Anterior cingulate cortex (tissue), 58 donors: Measurements from ENCODE around the gene GABRA4.

Source experiments
- DNase-seq, 58 donors: peaks; one replicate each; lab custom pipeline; 2025; lab: John Stamatoyannopoulos, UW

Gene GABRA4

DNA sequence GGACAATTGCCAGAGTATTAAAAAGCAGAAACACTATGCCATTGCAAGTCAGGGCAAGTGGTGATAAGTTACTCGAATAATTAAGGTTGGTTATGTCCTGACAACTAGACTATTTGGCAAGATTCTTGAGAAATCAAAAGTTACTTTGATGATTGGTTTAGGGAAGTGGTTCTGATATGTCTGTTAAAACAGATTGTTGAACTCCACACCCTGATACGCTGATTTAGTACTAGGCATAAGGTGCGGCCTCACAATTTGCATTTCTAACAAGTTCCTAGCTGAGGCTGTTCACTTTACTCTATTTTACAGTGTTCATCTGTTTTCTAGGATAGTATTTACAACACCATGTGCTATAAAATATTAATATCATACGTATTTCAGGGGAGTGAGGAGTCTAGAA lies 12.5 kb downstream of the GABRA4 start:
- DNase-seq: no peak

DNA sequence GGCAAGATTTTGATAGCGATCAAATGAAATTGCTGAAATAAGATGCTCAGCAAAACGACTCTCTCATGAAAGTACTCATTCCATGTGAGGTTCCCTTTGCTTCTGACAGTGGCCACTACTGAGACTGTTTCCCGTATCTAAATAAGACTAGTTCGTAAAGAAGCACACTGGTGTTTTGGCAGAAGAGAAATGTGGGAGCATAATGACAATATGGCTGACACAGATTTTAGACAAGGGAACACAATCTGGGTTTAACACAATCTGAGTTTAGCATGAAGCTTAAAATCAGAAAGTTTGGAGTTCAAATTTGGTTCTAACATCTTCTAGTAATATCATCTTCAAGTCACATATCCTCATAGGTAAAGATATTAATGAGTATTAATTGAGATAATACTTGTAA lies 13.7 kb downstream of the GABRA4 start:
- no peak for DNase-seq

DNA sequence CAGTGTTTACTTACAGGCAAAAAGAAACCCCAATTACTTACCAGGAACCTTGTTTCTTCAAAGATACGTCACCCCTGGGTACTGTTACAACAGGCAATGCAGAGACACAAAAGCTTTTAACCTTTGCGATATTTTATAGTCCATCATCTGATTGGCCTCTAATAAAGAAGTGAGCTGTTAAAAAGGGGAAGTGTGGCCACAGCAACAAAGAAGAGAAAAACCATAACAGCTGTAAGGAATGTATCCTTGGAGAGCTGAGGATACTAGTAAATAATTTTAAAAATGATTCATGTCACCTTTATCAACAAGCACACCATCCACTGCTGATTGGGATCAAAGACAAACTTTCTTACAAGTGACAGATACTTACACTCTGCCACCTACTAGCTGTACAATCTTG lies 14.1 kb downstream of the GABRA4 start:
- no peak for DNase-seq

DNA sequence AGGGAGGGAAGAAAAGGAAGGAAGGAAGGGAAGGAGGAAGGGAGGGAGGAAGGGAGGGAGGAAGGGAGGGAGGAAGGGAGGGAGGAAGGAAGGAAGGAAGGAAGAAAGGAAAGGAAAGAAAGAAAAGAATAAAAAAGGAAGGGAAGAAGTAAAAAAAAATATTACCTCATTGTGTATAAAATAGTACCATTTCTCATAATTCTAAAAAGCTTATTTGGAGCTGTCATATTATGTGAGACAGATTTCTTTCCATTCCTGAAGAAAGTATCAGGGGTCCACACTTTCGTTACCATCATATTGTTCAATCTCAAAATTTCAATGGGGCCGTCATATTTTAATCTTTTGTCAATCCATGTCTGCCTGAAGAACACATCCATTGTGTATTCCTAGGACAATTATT lies 16.1 kb downstream of the GABRA4 start:
- no peak for DNase-seq

DNA sequence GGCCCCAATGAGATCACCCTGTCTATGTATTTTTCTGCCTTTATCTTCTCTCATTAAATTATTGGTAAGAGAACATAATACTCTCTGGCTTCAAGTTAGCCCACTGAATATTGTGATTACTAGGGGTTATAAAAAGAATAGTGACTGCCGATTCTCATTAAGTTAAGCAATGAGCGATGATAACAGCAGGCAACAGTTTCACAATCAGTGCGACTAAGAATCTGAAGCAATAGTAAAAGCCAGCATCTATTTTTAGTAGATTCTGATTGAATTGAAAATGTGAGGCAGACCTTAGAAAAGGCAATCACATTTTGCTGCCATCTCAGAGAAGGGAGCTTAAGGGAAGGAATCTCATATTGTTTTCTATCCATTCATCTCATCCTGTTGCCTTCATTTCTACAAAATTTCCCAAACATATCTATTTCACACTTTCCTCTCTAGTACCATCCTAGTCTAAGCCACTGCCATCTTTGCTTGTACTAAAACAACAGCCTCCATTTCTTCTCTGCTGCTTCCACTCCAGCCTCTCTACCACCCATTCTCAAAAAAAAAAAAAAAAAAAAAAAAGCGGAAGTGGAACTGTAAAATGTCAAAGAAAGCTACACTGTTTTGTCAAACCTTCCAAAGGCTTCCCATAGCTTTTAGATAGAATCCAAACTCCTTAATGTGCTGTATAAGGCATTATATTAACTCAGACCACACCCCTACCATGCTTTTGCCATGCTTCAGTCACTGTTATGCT lies 17.4 kb downstream of the GABRA4 start:
- no peak for DNase-seq

DNA sequence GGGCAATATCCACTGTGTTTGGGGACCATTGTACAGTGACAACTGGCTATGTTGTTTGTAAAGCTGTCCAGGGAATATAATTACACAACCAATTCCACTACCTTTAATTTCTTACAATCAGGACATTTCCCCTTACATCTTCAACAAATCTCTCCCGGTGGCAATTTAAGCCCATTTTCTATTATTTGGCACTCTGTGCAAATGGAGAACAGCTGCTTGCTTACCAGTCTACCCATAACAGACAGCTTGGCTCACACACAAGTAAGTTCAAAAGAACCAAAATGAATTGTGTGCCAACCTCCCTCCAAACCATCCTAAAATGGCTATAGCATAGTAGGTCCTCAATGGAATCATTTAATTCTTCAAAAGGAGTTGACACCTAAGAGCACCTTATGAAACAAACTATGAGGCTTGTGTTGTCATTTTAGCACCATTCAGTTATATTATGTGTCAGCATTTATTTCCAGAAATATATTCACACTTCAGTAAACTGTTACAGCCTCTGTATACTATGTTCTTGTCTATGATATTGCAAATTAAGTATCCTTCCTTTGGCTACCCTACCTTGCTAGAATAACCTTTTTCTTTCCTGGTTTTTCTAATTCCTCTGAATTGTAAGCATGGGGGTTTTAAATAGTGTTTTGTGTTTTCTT lies 18.4 kb downstream of the GABRA4 start:
- DNase-seq: no peak

DNA sequence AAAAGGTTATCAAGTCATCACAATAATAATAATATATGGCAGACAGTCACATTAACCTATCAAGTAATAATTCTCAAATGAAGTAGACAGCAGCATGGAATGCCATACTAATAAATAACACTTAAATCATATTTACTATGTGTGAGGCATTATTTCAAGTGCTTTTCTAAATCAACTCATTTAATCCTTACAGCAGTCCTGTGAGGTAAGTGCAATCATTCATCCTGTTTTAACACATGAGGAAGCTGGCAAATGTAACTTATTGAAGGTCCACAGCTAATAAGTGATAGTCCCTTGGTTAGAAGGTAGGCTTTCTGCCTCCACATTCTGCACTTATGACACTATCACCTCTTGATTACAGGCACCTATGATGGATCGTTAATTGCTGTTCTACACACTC lies 24.5 kb downstream of the GABRA4 start:
- DNase-seq: no peak

DNA sequence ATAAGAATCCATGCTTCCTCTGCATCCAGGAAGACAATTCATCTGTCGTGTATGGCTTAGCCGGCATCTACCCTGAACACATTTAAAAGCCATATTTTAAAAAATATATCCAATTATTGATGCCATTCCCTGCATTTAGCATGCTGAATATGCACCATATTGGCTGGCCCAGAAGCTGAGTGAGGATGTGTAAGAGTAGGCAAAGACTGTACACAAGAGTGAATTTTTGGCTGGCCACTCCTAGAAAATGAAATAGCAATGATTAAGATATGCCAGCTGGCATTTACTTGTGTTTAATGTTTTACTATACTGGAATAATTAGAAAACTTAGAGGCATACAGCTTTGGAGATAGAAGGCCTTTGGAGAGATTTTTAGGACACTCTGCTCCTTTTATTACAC lies 25.8 kb downstream of the GABRA4 start:
- DNase-seq: no peak

DNA sequence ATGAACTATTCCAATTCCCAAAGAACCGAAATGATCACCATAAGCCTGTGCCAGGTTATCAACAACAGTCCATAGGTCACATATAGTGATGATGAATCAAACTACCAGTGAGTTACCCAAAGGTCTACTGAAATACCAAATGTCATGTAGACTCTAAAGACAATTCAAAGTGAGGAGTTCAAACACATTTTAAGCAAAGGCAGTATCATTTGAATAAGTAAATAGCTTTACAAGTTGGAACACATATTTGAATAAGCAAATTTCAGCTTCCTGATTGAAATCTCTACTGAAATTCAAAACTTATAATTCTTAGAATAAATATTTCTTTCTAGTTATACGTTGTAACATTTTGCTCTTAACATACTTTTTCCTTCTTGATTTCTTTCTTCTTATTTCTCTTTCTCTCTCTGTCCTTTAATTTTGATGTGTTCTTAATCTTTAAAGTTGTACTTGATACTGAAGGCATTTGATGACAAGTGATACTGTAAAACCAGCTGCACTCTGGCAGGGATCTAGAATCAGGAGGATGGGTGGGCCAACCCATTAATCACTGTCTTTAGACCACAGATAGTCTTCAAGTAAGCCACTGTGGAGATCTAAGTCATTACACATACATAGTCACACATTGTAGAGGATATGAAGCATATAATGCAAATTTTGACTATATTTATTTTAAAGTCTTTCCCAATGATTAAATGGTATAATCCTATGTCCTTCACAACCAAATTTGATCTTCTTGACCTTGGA lies 34.5 kb downstream of the GABRA4 start:
- no peak for DNase-seq

DNA sequence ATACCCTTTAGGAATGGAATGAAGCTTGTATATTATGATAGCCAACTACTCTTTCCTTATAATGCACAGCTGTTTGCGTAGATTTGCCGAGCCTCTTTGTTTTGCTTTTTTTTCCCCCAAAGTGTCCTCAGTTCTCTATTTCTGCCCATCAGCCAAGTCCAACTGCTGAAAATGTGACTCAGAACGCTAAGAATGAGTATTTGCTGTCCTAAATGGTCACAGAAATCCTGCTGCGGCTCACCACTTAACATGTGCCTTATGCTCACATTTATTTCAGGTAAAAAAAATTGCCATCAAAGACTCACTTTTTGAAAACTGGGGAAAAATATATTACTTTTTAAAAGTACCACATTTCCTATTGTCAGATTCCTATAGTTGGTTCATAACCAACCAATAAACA lies 36.9 kb downstream of the GABRA4 start:
- peak in 1 of 58 donors; percentile 1 for DNase-seq

DNA sequence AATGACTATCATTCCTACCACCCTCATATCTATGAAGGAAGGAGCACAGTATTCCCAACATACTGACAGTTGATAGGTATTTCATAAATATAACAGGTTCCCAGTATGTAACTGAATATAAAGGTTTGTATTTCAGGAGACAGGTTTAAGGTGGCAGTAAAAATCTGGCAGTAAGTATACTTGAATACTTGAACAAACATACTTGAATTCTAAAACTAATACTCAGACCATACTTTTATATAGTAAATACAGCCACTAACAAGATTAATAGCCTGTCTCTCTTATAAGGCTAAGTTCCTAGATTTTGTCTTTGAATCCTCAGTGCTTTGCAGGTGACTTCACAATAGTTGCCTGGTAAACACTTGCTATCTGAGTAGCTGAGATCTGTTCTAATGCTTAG lies 37.8 kb downstream of the GABRA4 start:
- no peak for DNase-seq

DNA sequence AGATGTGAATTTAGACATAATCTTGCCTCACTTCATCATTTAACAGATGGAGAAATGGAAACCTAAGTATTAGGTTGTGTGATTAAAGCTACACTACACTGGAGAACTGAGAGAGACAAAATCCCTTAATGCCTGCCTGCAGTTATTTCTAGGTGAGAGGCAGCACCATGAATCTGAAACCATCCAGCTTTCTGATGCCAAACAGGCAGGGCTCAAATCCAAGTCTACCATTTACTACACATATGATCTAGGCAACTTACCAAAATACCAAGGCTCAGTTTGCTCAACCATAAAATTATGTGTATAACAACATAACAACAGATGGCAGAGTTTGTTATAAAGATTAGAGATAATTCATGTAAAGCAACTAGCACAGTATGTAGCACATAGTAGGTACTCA lies 38.7 kb downstream of the GABRA4 start:
- peak in 3 of 58 donors; percentile 2 to 11 (median 3) for DNase-seq

DNA sequence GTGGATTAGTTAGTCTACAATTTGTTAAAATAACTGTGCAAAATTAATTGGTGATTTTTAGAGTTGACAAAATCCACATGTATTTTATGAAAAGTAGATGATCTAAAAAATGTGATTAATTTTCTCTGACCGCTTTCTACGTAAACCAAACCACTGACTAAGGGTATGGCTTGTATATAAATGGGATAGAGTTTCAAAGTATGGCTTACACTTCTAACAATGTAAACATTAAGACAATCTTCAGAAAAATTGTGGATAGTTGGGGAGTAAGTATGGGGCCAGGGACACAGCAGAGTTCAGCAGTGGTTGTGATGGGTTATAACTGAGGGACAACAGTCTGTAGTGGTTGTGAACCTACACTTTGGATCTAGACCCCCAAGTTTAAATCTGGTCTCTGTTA lies 39.8 kb downstream of the GABRA4 start:
- no peak for DNase-seq

DNA sequence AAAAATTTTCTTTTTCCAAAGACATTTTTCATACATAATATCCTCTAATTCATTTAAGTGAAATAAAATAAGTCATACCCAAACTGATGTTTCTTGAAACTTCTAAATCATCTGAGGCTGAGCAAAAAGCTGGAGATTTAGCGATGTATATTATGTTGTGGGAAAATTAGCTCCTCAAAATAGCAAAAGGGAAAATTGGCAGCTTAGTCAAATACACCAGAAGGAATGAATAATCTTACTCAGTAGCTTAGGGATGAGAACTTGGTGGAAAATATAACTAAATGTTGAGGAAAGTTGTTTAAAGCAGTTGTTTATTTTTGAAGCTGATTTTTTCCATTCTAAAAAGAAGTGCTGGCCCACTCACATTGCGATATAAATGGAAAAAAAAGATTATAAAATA lies 40.9 kb downstream of the GABRA4 start:
- peak in 1 of 58 donors; percentile 28 for DNase-seq

DNA sequence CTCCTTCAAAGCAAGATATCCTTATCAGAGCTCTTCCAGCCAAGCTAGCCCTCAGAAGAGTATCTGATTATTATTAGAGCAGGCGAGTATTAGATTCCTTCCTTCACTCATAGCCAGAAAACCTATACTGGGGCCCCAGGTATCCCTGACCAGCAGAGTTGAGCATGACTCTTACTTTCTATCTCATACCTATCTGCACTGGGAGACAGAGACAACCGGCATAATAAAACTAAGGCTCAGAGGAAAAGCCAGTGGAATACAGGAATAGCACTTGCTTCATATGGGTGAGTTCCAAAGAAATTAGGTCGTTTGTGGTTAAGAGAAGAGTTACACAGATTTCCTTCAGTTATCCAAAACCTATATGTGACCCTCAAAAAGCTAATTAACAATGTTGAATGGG lies 42.6 kb downstream of the GABRA4 start:
- no peak for DNase-seq

DNA sequence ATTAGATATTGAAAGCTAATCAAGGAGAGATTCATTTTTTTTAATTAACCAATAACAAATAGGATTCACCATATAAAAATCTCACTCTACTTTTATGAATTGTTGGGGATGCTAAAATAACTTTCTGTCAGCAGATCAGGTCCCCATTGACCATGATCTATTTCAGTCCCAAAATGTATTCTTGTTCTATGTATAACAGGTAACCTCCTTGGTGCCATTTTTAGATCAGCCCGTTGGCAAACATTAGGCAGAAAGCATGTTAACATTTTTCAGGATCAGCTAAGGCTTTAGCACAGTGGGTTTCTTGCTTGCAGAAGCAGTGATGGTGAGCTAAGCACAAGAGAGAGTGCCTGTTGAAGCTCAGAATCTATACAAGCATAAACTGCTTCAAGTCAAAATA lies 43.6 kb downstream of the GABRA4 start:
- no peak for DNase-seq

DNA sequence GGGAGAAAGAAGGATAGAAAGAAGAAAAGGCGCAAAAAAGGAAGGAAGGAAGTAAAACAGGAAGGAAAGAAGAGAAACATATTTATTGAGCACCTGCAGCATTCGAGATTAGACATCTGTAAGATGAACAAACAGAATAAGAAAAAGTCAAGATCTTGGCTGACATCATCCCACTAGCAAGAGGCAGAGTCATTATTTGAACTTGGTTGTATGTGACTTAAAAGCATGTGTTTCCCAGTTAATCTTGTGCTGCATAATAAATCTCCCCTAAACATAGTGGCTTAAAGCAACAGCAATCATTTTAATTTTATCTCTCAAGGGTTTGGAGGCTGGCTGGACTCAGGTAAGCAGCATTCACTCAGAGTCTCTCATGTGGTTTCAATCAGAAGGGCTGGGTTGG lies 45.8 kb downstream of the GABRA4 start:
- no peak for DNase-seq

DNA sequence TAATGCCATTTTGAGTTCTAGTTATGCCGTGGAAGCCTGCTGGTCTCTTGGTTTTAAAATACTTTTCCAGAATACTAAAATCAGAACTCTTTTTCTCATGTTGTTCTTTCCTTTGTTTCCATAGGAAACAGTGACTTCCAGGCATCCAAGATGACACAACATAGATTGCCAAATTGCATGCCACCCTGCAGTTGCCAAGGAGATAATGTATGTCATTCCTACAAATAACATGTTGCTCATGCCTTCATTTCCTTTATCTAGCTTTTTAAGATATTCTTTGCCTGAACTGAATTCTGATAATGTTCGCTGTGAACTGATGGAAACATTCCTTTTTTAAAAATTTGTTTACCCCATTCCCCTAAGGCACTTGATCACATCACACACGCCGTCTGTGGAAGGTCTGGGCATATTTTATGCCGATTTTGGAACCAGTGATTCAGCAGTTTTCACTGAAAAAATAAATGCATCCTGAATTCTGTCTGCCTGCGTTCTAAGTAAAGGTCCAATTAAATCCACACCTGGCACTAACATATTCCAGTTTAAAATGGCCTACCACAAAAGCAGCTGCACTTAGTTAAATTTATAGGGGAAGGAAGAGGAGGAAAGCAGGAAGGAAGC lies 46.4 kb downstream of the GABRA4 start:
- DNase-seq: peak in 8 of 58 donors; percentile 1 to 56 (median 24)

DNA sequence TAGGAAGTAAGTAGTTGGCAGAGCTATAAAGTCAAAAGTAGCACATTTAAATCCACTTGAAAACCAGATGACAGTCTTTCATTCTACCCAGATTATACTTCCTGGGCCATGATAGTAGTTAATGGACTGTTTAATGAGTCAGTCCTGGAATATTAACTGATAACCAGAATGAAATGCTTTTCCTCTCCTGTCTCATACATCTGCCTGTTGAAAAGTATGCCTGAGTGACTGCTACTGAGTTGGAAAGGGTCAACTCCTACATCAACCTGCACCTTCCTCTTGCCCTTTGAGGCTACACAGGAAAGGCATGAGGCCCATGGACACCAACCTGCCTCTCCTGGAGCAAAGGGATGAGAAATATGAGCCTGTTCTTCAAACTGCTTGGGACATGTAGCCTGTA lies 48.3 kb downstream of the GABRA4 start:
- DNase-seq: no peak

DNA sequence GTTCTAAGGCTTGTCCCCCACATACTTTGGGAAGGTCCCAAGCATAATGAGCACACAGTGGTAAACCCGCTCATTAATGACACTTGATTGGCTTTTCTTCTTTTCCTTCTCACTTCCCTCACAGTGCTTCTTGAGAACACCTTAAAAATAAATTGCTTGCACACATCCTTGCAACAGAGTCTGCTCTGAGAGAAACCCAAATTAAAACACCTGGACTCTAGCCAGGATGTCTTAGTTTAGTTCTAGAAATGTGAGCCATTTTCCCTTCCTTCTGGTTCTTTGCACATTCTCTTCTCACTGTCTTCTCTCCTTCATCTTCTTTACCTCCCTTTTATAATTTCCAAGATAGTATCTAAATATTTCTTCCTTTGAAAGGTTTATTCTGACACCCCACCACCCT lies 49.0 kb downstream of the GABRA4 start:
- DNase-seq: peak in 1 of 58 donors; percentile 4

DNA sequence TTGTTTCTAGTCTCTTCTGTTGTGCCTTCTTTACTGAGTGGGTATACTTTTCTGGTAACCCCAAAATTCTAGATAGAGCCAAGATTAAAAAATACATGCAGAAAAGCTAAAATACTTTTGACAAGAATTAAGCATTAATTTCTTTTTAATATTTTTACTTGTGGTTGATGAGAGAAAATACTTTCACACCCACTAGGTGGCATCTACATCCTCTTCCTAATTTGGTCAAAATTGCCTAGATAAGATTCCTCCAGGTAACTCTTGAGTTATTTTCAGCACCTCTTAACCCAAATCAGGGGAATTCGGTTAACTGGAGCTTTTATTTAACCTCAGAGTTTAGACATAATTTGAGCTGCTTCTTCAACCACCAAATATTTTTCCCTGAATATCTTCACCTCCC lies 55.9 kb downstream of the GABRA4 start:
- no peak for DNase-seq
